Endothelial cell of umbilical vein (primary cell): ENCODE measurements around the gene SCML2. TPM values are rescaled to one million over a fixed set of nuclear protein-coding genes. Genes with fewer than 3 reads are reported as not detected.
"Not testable (repeated sequence)": the region's sequence is repeated elsewhere in the genome, so short reads cannot be mapped to it uniquely, and the experiment has no call there.

Experiments
- BruUV-seq: library from RNA; stranded (reverse); fragments of 400-500 nt; replicated peaks from 2 replicates; lab custom pipeline; 2021; lab: Mats Ljungman, UMichigan
- CTCF ChIA-PET: fragments of 300-600, 350-600 bp; sonication (Branson Sonifier 250); formaldehyde crosslinking; loops from one replicate; lab custom pipeline; 2021; ENCODE audit warnings: antibody characterized with exemption, inconsistent platforms; lab: Charles Lee
- POLR2A ChIA-PET: fragments of 300-600, 350-600 bp; sonication (Branson Sonifier 250); formaldehyde crosslinking; loops from one replicate; lab custom pipeline; 2021; ENCODE audit warnings: antibody characterized with exemption, inconsistent platforms; lab: Charles Lee
- DNase-seq: peaks from one replicate; pipeline ENCODE4 v3.0.0-alpha.2; 2011; ENCODE audit warnings: low read depth, low spot score
- FAIRE-seq: peaks from 2 replicates; lab custom pipeline; 2011; peaks lifted over from hg19 to GRCh38; lab: Jason Lieb, UNC
- H2AFZ ChIP-seq: 2 replicates; pipeline ENCODE4 v1.6.0; 2012; ENCODE audit warnings: low read depth, low read length, control low read depth, inconsistent platforms
- H3K27ac ChIP-seq: 2 replicates; pipeline ENCODE4 v1.5.1; 2011; ENCODE audit warnings: low read depth, mild to moderate bottlenecking, control low read depth, low read length, moderate library complexity; ENCODE audit not compliant: insufficient read depth
- H3K27me3 ChIP-seq, 2 experiments: 2 replicates each; pipeline versions ENCODE4 v1.6.0 to v1.6.1; 2011; ENCODE audit warnings: low read length in 2 of 2, mixed read lengths in 1 of 2; ENCODE audit not compliant: control insufficient read depth in 2 of 2, insufficient read depth in 2 of 2
- H3K36me3 ChIP-seq, 2 experiments: 2 replicates in 1 of 2; 3 replicates in 1 of 2; pipeline ENCODE4 v1.5.1; 2011; ENCODE audit warnings: low read length in 2 of 2, mild to moderate bottlenecking in 1 of 2, moderate library complexity in 1 of 2; ENCODE audit not compliant: control insufficient read depth in 2 of 2, insufficient read depth in 2 of 2; ENCODE audit errors: extremely low read depth in 1 of 2
- H3K4me1 ChIP-seq: 3 replicates; pipeline ENCODE4 v1.5.1; 2011; ENCODE audit warnings: mild to moderate bottlenecking, low read length; ENCODE audit not compliant: control insufficient read depth, insufficient read depth; ENCODE audit errors: extremely low read depth
- H3K4me2 ChIP-seq: 2 replicates; pipeline ENCODE4 v1.6.1; 2011; ENCODE audit warnings: low read length, control low read depth, mixed read lengths; ENCODE audit not compliant: insufficient read depth
- H3K4me3 ChIP-seq, 3 experiments: fragments of 200-600 bp in 1 of 3; sonication (generic), shearing (Covaris generic) in 1 of 3; replicated peaks in 1 of 3; 2 replicates each; pipeline ENCODE4 v1.5.1; 2011 to 2016; ENCODE audit warnings: control low read depth in 3 of 3, low read length in 3 of 3, mild to moderate bottlenecking in 2 of 3, inconsistent platforms in 1 of 3, low read depth in 1 of 3, moderate library complexity in 1 of 3; ENCODE audit not compliant: insufficient read depth in 1 of 3
- H3K79me2 ChIP-seq: 2 replicates; pipeline ENCODE4 v1.6.0; 2012; ENCODE audit warnings: low read length, inconsistent platforms; ENCODE audit not compliant: control insufficient read depth, insufficient read depth
- H3K9ac ChIP-seq: replicated peaks from 2 replicates; pipeline ENCODE3; 2011; ENCODE audit warnings: low read length, control low read depth; ENCODE audit not compliant: insufficient read depth; ENCODE audit errors: extremely low read depth
- H3K9me1 ChIP-seq: replicated peaks from 3 replicates; pipeline ENCODE4 v1.6.0; 2011; ENCODE audit warnings: mild to moderate bottlenecking, low read length; ENCODE audit not compliant: control insufficient read depth, insufficient read depth; ENCODE audit errors: extremely low read depth
- H3K9me3 ChIP-seq: replicated peaks from 2 replicates; pipeline ENCODE4 v1.5.1; 2012; ENCODE audit warnings: low read length, inconsistent platforms; ENCODE audit not compliant: control insufficient read depth, insufficient read depth
- H4K20me1 ChIP-seq: replicated peaks from 2 replicates; pipeline ENCODE3; 2011; ENCODE audit warnings: mild to moderate bottlenecking, low read length; ENCODE audit not compliant: control insufficient read depth, insufficient read depth; ENCODE audit errors: extremely low read depth
- EZH2 ChIP-seq: IDR thresholded peaks from 2 replicates; pipeline ENCODE4 v1.6.1; 2012; ENCODE audit warnings: borderline replicate concordance, low read depth, mild to moderate bottlenecking, moderate library complexity, low read length, inconsistent platforms; ENCODE audit not compliant: severe bottlenecking
- MYC ChIP-seq: IDR thresholded peaks from one replicate; pipeline ENCODE4 v1.6.1; 2011; ENCODE audit warnings: mild to moderate bottlenecking, low read depth, low read length
- POLR2A ChIP-seq: IDR thresholded peaks from 2 replicates; pipeline ENCODE4 v1.6.1; 2012; ENCODE audit warnings: low read depth, mild to moderate bottlenecking, control low read depth, low read length
- POLR2AphosphoS5 ChIP-seq: IDR thresholded peaks from 2 replicates; pipeline ENCODE4 v1.6.1; 2012; ENCODE audit warnings: low read depth, mild to moderate bottlenecking, control low read depth, low read length, moderate library complexity; ENCODE audit not compliant: insufficient read depth
- dilution Hi-C: fragments of 300-500 bp; cut with MboI; formaldehyde crosslinking; loops from one replicate; pipeline ENCODE4 v1.15.0; 2019; ENCODE audit warnings: low sequenced_read_pairs; ENCODE audit not compliant: extremely low pct_ligation_motif_present
- intact Hi-C: fragments of 100-400 bp; cut with micrococcal nuclease; formaldehyde crosslinking; loops from one replicate; pipeline ENCODE4 v1.10.0; 2022
- polyA plus RNA-seq, 4 experiments: library from polyadenylated mRNA; depleted of rRNA in 3 of 4; stranded (reverse) in 3 of 4; unstranded in 1 of 4; fragments of >200 nt; gene quantifications; 2 replicates each; pipeline versions ENCODE4 v1.2.1 to v1.2.3, GENCODE V29; 2011 to 2012; ENCODE audit warnings: missing spikeins in 1 of 4
- total RNA-seq: library from RNA; stranded (reverse); gene quantifications from 2 replicates; pipeline ENCODE4 v1.2.3, GENCODE V29; 2021
- TF ChIP-seq, protein P1 (sequence below), 2 donors: IDR thresholded peaks; 1 replicate in 1 of 2; 2 replicates in 1 of 2; pipeline ENCODE4 v1.5.1; 2011; ENCODE audit warnings: low read length in 2 of 2, mild to moderate bottlenecking in 2 of 2, moderate library complexity in 2 of 2, control low read depth in 1 of 2, inconsistent platforms in 1 of 2, low read depth in 1 of 2; ENCODE audit not compliant: insufficient read depth in 1 of 2; ENCODE audit errors: extremely low read depth in 1 of 2

SCML2 gene
- total and polyA plus RNA-seq, 2 donors (not counting 3 experiments of a cell fraction or from before 2014, with no cell fraction given), result 1.4 to 2.7 TPM

DNA sequence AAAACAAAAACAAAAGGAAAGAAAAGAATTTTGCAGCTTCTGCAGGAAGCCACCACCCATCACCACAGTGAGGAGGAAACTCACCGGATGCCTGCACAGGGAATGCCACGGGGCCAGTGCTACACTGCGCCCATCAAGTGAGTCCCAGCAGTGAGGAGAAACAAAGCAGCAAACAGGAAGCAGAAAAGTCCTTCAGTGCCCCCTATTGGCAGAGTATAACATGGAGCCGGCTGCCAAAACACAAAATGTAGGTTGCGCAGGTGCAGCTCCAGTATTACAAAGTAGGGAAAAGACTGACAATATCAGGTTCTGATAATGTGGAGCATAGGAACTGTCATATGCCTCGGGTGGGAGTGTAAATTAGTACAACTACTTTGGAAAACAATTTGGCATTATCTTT is 23.3 kb upstream of the SCML2 start:
- CTCF ChIA-PET, result interaction anchor here (0.7 to 3.5 kb wide), 7 partner anchors 35 to 956 kb away, joined by 3 to 26 read pairs (median 4); no protein-coding TSS in a partner anchor
- no peak for FAIRE-seq

GRCh38 chrX:18375131-18375805 is 20.8 kb upstream of the SCML2 start:
- FAIRE-seq, CTCF ChIA-PET, BruUV-seq: not testable (repeated sequence)

More for the DNA sequence above, 23.3 kb upstream of the SCML2 start:
- H3K9me1 ChIP-seq, result no peaks in the 10 kb centered on the region
- H3K27ac ChIP-seq, result no peak overlapping the region
- no peaks in the 10 kb centered on the region for H3K4me1 ChIP-seq
- intact Hi-C loops (loop anchor here (1.0 kb wide), 1 partner anchor 589 kb away; no protein-coding TSS in a partner anchor), dilution Hi-C loops (no loop called here)
- TF ChIP-seq, protein P1, sequence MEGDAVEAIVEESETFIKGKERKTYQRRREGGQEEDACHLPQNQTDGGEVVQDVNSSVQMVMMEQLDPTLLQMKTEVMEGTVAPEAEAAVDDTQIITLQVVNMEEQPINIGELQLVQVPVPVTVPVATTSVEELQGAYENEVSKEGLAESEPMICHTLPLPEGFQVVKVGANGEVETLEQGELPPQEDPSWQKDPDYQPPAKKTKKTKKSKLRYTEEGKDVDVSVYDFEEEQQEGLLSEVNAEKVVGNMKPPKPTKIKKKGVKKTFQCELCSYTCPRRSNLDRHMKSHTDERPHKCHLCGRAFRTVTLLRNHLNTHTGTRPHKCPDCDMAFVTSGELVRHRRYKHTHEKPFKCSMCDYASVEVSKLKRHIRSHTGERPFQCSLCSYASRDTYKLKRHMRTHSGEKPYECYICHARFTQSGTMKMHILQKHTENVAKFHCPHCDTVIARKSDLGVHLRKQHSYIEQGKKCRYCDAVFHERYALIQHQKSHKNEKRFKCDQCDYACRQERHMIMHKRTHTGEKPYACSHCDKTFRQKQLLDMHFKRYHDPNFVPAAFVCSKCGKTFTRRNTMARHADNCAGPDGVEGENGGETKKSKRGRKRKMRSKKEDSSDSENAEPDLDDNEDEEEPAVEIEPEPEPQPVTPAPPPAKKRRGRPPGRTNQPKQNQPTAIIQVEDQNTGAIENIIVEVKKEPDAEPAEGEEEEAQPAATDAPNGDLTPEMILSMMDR (IDR thresholded peaks at IDR 0.05; ENCODE audit: extremely low read depth in 1 of 2, insufficient read depth in 1 of 2, low read depth in 1 of 2, low read length in 2 of 2), result peak; percentile 36 to 43
- TF ChIP-seq POLR2AphosphoS5 (no peak), POLR2A (no peak), EZH2 (no peak), MYC (no peak)
- no peak overlapping the region for H3K9ac ChIP-seq
- H3K79me2 ChIP-seq, result no peaks in the 10 kb centered on the region
- H4K20me1 ChIP-seq, result no peaks in the 10 kb centered on the region
- H2AFZ ChIP-seq, result no peak overlapping the region
- H3K4me3 ChIP-seq, result no peak overlapping the region
- no TSS peak for BruUV-seq
- H3K27me3 ChIP-seq, result no peaks in the 10 kb centered on the region
- no peaks in the 10 kb centered on the region for H3K9me3 ChIP-seq
- no peak overlapping the region for H3K4me2 ChIP-seq
- no peaks in the 10 kb centered on the region for H3K36me3 ChIP-seq
- DNase-seq, result peak; percentile 5
- POLR2A ChIA-PET, result no interaction called here

GRCh38 chrX:18369096-18369495 is 14.6 kb upstream of the SCML2 start:
- H3K4me1 ChIP-seq, POLR2A ChIA-PET: not testable (repeated sequence)

More at GRCh38 chrX:18375131-18375805, 20.8 kb upstream of the SCML2 start:
- H4K20me1 ChIP-seq, intact Hi-C loops, H3K9me1 ChIP-seq, dilution Hi-C loops, H3K27me3 ChIP-seq, H3K9ac ChIP-seq, H3K4me1 ChIP-seq, H3K79me2 ChIP-seq, H3K4me3 ChIP-seq, H3K4me2 ChIP-seq, H3K36me3 ChIP-seq, H3K27ac ChIP-seq, DNase-seq, POLR2A ChIA-PET, H2AFZ ChIP-seq, H3K9me3 ChIP-seq: not testable (repeated sequence)

More at GRCh38 chrX:18369096-18369495, 14.6 kb upstream of the SCML2 start:
- H3K9me3 ChIP-seq, H3K4me2 ChIP-seq, H3K9me1 ChIP-seq, dilution Hi-C loops, H4K20me1 ChIP-seq, CTCF ChIA-PET, H3K4me3 ChIP-seq, intact Hi-C loops, H3K9ac ChIP-seq, BruUV-seq, H3K27ac ChIP-seq, H3K79me2 ChIP-seq, DNase-seq, H3K36me3 ChIP-seq, FAIRE-seq, H3K27me3 ChIP-seq, H2AFZ ChIP-seq: not testable (repeated sequence)
